ENCODE results near the gene LETM1.

LETM1 gene

GRCh38 chr4:1769692-1770091, 86.3 kb downstream of the LETM1 start:
- Histone ChIP-seq H3K79me1 (ENCODE audit: low read length) (no peaks in the 10 kb centered on the region), H4K91ac (ENCODE audit: low read depth, low read length) (peak overlapping the region; percentile 54), H3K4ac (ENCODE audit: low read depth, low read length) (no peak overlapping the region), H2BK12ac (ENCODE audit: low read length) (no peak overlapping the region), H3K4me1 (ENCODE audit: control insufficient read depth in 1 of 2, insufficient read depth in 2 of 2, low read length in 2 of 2) (peaks cover 21 to 22% of the 10 kb centered on the region in 2 experiments), H2AFZ (ENCODE audit: insufficient read depth, low read length, poor library complexity) (no peak overlapping the region), H4K12ac (ENCODE audit: low read depth, low read length) (no peak overlapping the region), H3K4me3 (ENCODE audit: low read depth, low read length) (no peak overlapping the region), H2BK120ac (ENCODE audit: insufficient read depth, low read length, poor library complexity) (no peak overlapping the region), H4K8ac (ENCODE audit: low read depth, low read length) (no peak overlapping the region), H3K36me3 (ENCODE audit: control insufficient read depth in 1 of 2, insufficient read depth in 2 of 2, low read length in 2 of 2) (no peaks in the 10 kb centered on the region), H3K9me3 (ENCODE audit: insufficient read depth, low read depth, low read length) (no peaks in the 10 kb centered on the region), H2AK5ac (ENCODE audit: low read length) (peak overlapping the region; percentile 0), H3K27ac (ENCODE audit: low read depth, low read length) (no peak overlapping the region), H3K18ac (ENCODE audit: low read length) (no peak overlapping the region), H3K14ac (ENCODE audit: low read length) (no peak overlapping the region), H3K27me3 (ENCODE audit: insufficient read depth, low read length) (no peaks in the 10 kb centered on the region), H3K4me2 (ENCODE audit: low read length) (no peak overlapping the region), H2BK5ac (ENCODE audit: low read depth, low read length, poor library complexity) (no peak overlapping the region), H3K9ac (ENCODE audit: low read length) (no peak overlapping the region), H3K23ac (ENCODE audit: low read length) (no peak overlapping the region), H3K79me2 (ENCODE audit: control insufficient read depth, insufficient read depth, low read length, poor library complexity) (no peaks in the 10 kb centered on the region)
- no CpG with 5 or more reads among the region's 6 CpGs for WGBS (ENCODE audit: extremely low coverage, insufficient coverage, insufficient read length)
- no peak for DNase-seq

- no CpG with 5 or more reads among the region's 23 CpGs for WGBS (ENCODE audit: extremely low coverage, insufficient coverage, insufficient read length)
- no peak overlapping the region for H3K27ac ChIP-seq (ENCODE audit: low read depth, low read length)
Measured at GRCh38 chr4:1768367-1769034, 87.5 kb downstream of the LETM1 start.

GRCh38 chr4:1767770-1768366, 88.1 kb downstream of the LETM1 start:
- Histone ChIP-seq H3K14ac (ENCODE audit: low read length) (no peak overlapping the region), H3K23ac (ENCODE audit: low read length) (no peak overlapping the region), H3K4me3 (ENCODE audit: low read depth, low read length) (peak overlapping the region; percentile 55), H3K27ac (ENCODE audit: low read depth, low read length) (no peak overlapping the region), H3K79me1 (ENCODE audit: low read length) (no peaks in the 10 kb centered on the region), H3K9ac (ENCODE audit: low read length) (no peak overlapping the region), H3K27me3 (ENCODE audit: insufficient read depth, low read length) (no peaks in the 10 kb centered on the region), H2BK120ac (ENCODE audit: insufficient read depth, low read length, poor library complexity) (no peak overlapping the region), H2BK5ac (ENCODE audit: low read depth, low read length, poor library complexity) (no peak overlapping the region), H2BK12ac (ENCODE audit: low read length) (no peak overlapping the region), H3K4me1 (ENCODE audit: control insufficient read depth in 1 of 2, insufficient read depth in 2 of 2, low read length in 2 of 2) (peaks cover 21 to 22% of the 10 kb centered on the region in 2 experiments), H3K9me3 (ENCODE audit: insufficient read depth, low read depth, low read length) (no peaks in the 10 kb centered on the region), H2AFZ (ENCODE audit: insufficient read depth, low read length, poor library complexity) (no peak overlapping the region), H3K79me2 (ENCODE audit: control insufficient read depth, insufficient read depth, low read length, poor library complexity) (no peaks in the 10 kb centered on the region), H4K91ac (ENCODE audit: low read depth, low read length) (peak overlapping the region; percentile 8), H3K18ac (ENCODE audit: low read length) (no peak overlapping the region), H3K4me2 (ENCODE audit: low read length) (peak overlapping the region; percentile 65), H4K12ac (ENCODE audit: low read depth, low read length) (no peak overlapping the region), H4K8ac (ENCODE audit: low read depth, low read length) (no peak overlapping the region), H3K4ac (ENCODE audit: low read depth, low read length) (no peak overlapping the region), H2AK5ac (ENCODE audit: low read length) (no peak overlapping the region), H3K36me3 (ENCODE audit: control insufficient read depth in 1 of 2, insufficient read depth in 2 of 2, low read length in 2 of 2) (no peaks in the 10 kb centered on the region)
- WGBS (ENCODE audit: extremely low coverage, insufficient coverage, insufficient read length) = no CpG with 5 or more reads among the region's 32 CpGs
- peak in 1 of 2 donors; percentile 42 for DNase-seq

More at GRCh38 chr4:1768367-1769034, 87.5 kb downstream of the LETM1 start:
- H3K9ac ChIP-seq (ENCODE audit: low read length) = no peak overlapping the region
- H2BK120ac ChIP-seq (ENCODE audit: insufficient read depth, low read length, poor library complexity) = no peak overlapping the region
- no peak overlapping the region for H4K12ac ChIP-seq (ENCODE audit: low read depth, low read length)
- no peaks in the 10 kb centered on the region for H3K9me3 ChIP-seq (ENCODE audit: insufficient read depth, low read depth, low read length)
- H3K14ac ChIP-seq (ENCODE audit: low read length) = no peak overlapping the region
- no peak overlapping the region for H3K4me3 ChIP-seq (ENCODE audit: low read depth, low read length)
- H3K27me3 ChIP-seq (ENCODE audit: insufficient read depth, low read length) = no peaks in the 10 kb centered on the region
- peak overlapping the region; percentile 27 for H3K4me2 ChIP-seq (ENCODE audit: low read length)
- no peak for DNase-seq
- H3K79me2 ChIP-seq (ENCODE audit: control insufficient read depth, insufficient read depth, low read length, poor library complexity) = no peaks in the 10 kb centered on the region
- H2AK5ac ChIP-seq (ENCODE audit: low read length) = no peak overlapping the region
- no peak overlapping the region for H2BK12ac ChIP-seq (ENCODE audit: low read length)
- H3K79me1 ChIP-seq (ENCODE audit: low read length) = no peaks in the 10 kb centered on the region
- peak overlapping the region; percentile 8 for H4K91ac ChIP-seq (ENCODE audit: low read depth, low read length)
- H3K4ac ChIP-seq (ENCODE audit: low read depth, low read length) = no peak overlapping the region
- no peak overlapping the region for H2AFZ ChIP-seq (ENCODE audit: insufficient read depth, low read length, poor library complexity)
- no peaks in the 10 kb centered on the region for H3K36me3 ChIP-seq (ENCODE audit: control insufficient read depth in 1 of 2, insufficient read depth in 2 of 2, low read length in 2 of 2)
- peaks cover 21 to 22% of the 10 kb centered on the region in 2 experiments for H3K4me1 ChIP-seq (ENCODE audit: control insufficient read depth in 1 of 2, insufficient read depth in 2 of 2, low read length in 2 of 2)
- no peak overlapping the region for H2BK5ac ChIP-seq (ENCODE audit: low read depth, low read length, poor library complexity)
- no peak overlapping the region for H3K23ac ChIP-seq (ENCODE audit: low read length)
- H3K18ac ChIP-seq (ENCODE audit: low read length) = no peak overlapping the region
- peak overlapping the region; percentile 19 for H4K8ac ChIP-seq (ENCODE audit: low read depth, low read length)

DNA sequence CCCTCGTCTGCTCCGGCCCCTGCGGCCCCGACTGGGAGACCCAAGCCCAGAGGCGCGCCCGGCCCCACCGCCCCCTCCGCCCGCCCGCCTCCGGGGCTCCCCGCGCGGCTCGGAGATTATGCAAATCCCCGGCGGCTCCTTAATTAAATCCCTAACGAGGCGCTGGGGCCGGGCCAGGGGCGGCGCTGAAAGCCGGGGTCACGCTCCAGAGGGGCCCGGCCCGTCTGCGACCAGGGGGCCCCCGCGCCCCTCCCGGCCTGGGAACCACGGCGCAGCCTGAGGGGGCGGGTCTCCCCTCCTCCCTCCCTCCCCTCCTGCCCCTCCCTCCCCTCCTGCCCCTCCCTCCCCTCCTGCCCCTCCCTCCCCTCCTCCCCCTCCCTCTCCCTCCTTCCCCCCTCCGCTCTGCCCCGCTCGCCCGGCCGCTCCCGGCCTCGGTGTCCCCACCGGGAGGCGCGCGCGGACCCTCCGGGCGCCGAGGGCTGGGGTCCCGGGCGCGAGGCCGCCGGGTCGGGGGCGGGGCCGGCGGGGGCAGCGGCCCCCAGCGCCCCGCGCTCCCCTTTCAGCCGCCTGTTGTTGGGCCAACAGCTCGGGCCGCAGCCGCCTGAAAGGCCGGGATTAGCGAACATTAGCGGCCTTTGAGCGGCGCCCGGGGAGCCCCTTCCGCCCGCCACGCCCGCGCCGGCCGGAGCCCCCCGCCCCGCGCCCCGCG, 88.7 kb downstream of the LETM1 start:
- no CpG with 5 or more reads among the region's 84 CpGs for WGBS (ENCODE audit: extremely low coverage, insufficient coverage, insufficient read length)
- no peaks in the 10 kb centered on the region for H3K79me1 ChIP-seq (ENCODE audit: low read length)

More for the DNA sequence above, 88.7 kb downstream of the LETM1 start:
- peak overlapping the region; percentile 55 for H3K4me3 ChIP-seq (ENCODE audit: low read depth, low read length)
- H4K8ac ChIP-seq (ENCODE audit: low read depth, low read length) = peak overlapping the region; percentile 50
- no peak overlapping the region for H3K27ac ChIP-seq (ENCODE audit: low read depth, low read length)
- no peak overlapping the region for H2BK5ac ChIP-seq (ENCODE audit: low read depth, low read length, poor library complexity)
- DNase-seq = no peak
- no peaks in the 10 kb centered on the region for H3K27me3 ChIP-seq (ENCODE audit: insufficient read depth, low read length)
- H3K4me2 ChIP-seq (ENCODE audit: low read length) = peak overlapping the region; percentile 65
- H3K79me2 ChIP-seq (ENCODE audit: control insufficient read depth, insufficient read depth, low read length, poor library complexity) = no peaks in the 10 kb centered on the region
- H3K23ac ChIP-seq (ENCODE audit: low read length) = no peak overlapping the region
- H2AK5ac ChIP-seq (ENCODE audit: low read length) = no peak overlapping the region
- no peak overlapping the region for H4K12ac ChIP-seq (ENCODE audit: low read depth, low read length)
- H3K18ac ChIP-seq (ENCODE audit: low read length) = no peak overlapping the region
- no peak overlapping the region for H2BK120ac ChIP-seq (ENCODE audit: insufficient read depth, low read length, poor library complexity)
- H3K4ac ChIP-seq (ENCODE audit: low read depth, low read length) = no peak overlapping the region
- no peak overlapping the region for H3K9ac ChIP-seq (ENCODE audit: low read length)
- no peaks in the 10 kb centered on the region for H3K36me3 ChIP-seq (ENCODE audit: control insufficient read depth in 1 of 2, insufficient read depth in 2 of 2, low read length in 2 of 2)
- no peak overlapping the region for H3K14ac ChIP-seq (ENCODE audit: low read length)
- H2AFZ ChIP-seq (ENCODE audit: insufficient read depth, low read length, poor library complexity) = no peak overlapping the region
- H3K4me1 ChIP-seq (ENCODE audit: control insufficient read depth in 1 of 2, insufficient read depth in 2 of 2, low read length in 2 of 2) = peaks cover 21 to 22% of the 10 kb centered on the region in 2 experiments
- no peak overlapping the region for H4K91ac ChIP-seq (ENCODE audit: low read depth, low read length)
- H3K9me3 ChIP-seq (ENCODE audit: insufficient read depth, low read depth, low read length) = no peaks in the 10 kb centered on the region
- no peak overlapping the region for H2BK12ac ChIP-seq (ENCODE audit: low read length)
